GM23248 (cell line): Measurements from ENCODE around the gene TMCO4. TPM values are rescaled to one million over a fixed set of nuclear protein-coding genes. Genes with fewer than 3 reads are reported as not detected.
A peak's percentile ranks its signal among the peaks of the same experiment; 100 is the strongest.
"Not testable (repeated sequence)": the region's sequence is repeated elsewhere in the genome, so short reads cannot be mapped to it uniquely, and the experiment has no call there.

Source experiments
- DNase-seq: peaks from one replicate; pipeline ENCODE4 v3.0.0-alpha.2; 2015
- H2AFZ ChIP-seq: fragments of 200-600 bp; sonication (generic); 2 replicates; pipeline ENCODE4 v1.6.1; 2016; ENCODE audit warnings: antibody characterized with exemption
- H3F3A ChIP-seq: fragments of 200-600 bp; sonication (generic); 2 replicates; pipeline ENCODE4 v1.6.1; 2016; ENCODE audit warnings: mild to moderate bottlenecking, antibody characterized with exemption, mixed run types; ENCODE audit not compliant: insufficient read depth
- H3K27ac ChIP-seq: fragments of 200-600 bp; sonication (generic); 2 replicates; pipeline ENCODE4 v1.5.1; 2016; ENCODE audit warnings: mild to moderate bottlenecking
- H3K27me3 ChIP-seq: fragments of 200-600 bp; sonication (generic); replicated peaks from 2 replicates; pipeline ENCODE4 v1.6.1; 2016; ENCODE audit warnings: mild to moderate bottlenecking; ENCODE audit not compliant: insufficient read depth
- H3K36me3 ChIP-seq: fragments of 200-600 bp; sonication (generic); 2 replicates; pipeline ENCODE4 v1.6.1; 2016; ENCODE audit warnings: low read depth, mild to moderate bottlenecking
- H3K4me1 ChIP-seq: fragments of 200-600 bp; sonication (generic); 2 replicates; pipeline ENCODE4 v1.6.1; 2016; ENCODE audit warnings: mild to moderate bottlenecking; ENCODE audit not compliant: insufficient read depth
- H3K4me2 ChIP-seq: fragments of 200-600 bp; sonication (generic); one replicate; pipeline ENCODE4 v1.6.1; 2016; ENCODE audit warnings: mild to moderate bottlenecking; ENCODE audit not compliant: unreplicated experiment
- H3K4me3 ChIP-seq: fragments of 200-600 bp; sonication (generic); 2 replicates; pipeline ENCODE4 v1.5.1; 2016; ENCODE audit warnings: mild to moderate bottlenecking
- H3K79me2 ChIP-seq: fragments of 200-600 bp; sonication (generic); 2 replicates; pipeline ENCODE4 v1.6.1; 2016; ENCODE audit warnings: mild to moderate bottlenecking; ENCODE audit not compliant: insufficient read depth
- H3K9ac ChIP-seq: fragments of 200-600 bp; sonication (generic); 2 replicates; pipeline ENCODE4 v1.6.1; 2016; ENCODE audit warnings: mild to moderate bottlenecking
- H3K9me2 ChIP-seq: fragments of 200-600 bp; sonication (generic); 2 replicates; pipeline ENCODE4 v1.6.1; 2016; ENCODE audit warnings: mixed run types, mild to moderate bottlenecking, moderate library complexity; ENCODE audit not compliant: insufficient read depth
- H3K9me3 ChIP-seq: fragments of 200-600 bp; sonication (generic); one replicate; pipeline ENCODE4 v1.6.1; 2017; ENCODE audit warnings: low read depth
- H4K20me1 ChIP-seq: fragments of 200-600 bp; sonication (generic); 2 replicates; pipeline ENCODE4 v1.6.0; 2016; ENCODE audit not compliant: insufficient read depth
- EZH2 ChIP-seq: fragments of 200-600 bp; sonication (generic); IDR thresholded peaks from 2 replicates; pipeline ENCODE4 v1.6.1; 2018; ENCODE audit warnings: antibody characterized with exemption, mild to moderate bottlenecking; ENCODE audit not compliant: insufficient read depth, poor library complexity, severe bottlenecking
- EZH2phosphoT487 ChIP-seq: fragments of 200-600 bp; sonication (generic); IDR thresholded peaks from 2 replicates; pipeline ENCODE4 v1.6.1; 2018; ENCODE audit warnings: antibody characterized with exemption, moderate library complexity, mild to moderate bottlenecking, low read depth; ENCODE audit not compliant: insufficient read depth
- WGBS, 2 experiments: methylation state at CpG; one replicate each; pipeline ENCODE4 v1.1.6; 2015 to 2017; ENCODE audit warnings: low lambda C conversion rate in 2 of 2, low coverage in 1 of 2; ENCODE audit errors: missing lambda C conversion rate in 2 of 2; 5-methylcytosine and 5-hydroxymethylcytosine counted together
- in situ Hi-C: fragments of 300-500 bp; cut with MboI; formaldehyde crosslinking; loops from 2 replicates; pipeline ENCODE4 v1.15.0; 2020
- polyA plus RNA-seq: library from polyadenylated mRNA; unstranded; fragments of >200 nt; fragmentation: Nextera tagmentation; extraction: Ambion mirVana; gene quantifications from 2 replicates; pipeline ENCODE4 v1.2.1, GENCODE V29; 2016
- total RNA-seq: library from RNA; depleted of rRNA; stranded (reverse); fragments of >200 nt; shearing (Covaris generic); gene quantifications from 2 replicates; pipeline ENCODE4 v1.2.3, GENCODE V29; 2014; rRNA removed

Gene TMCO4
- total RNA-seq: 24.5 and 25.9 TPM in 2 replicates
- 10.5 and 10.7 TPM in 2 replicates for polyA plus RNA-seq

GRCh38 chr1:19799230-19800075 lies at the start of gene TMCO4:
TMCO4 (minus strand) TSS chr1:19799916; CDS start chr1:19780758, 19,158 bp downstream.
- Histone ChIP-seq H3K36me3 (no peaks in the 10 kb centered on the region), H3K4me1 (peaks cover 13% of the 10 kb centered on the region), H3K9me2 (no peaks in the 10 kb centered on the region), H3K4me2 (peak within 1 kb of the TSS; percentile 92), H3F3A (peaks cover 6% of the 10 kb centered on the region), H3K27me3 (no peaks in the 10 kb centered on the region), H3K9ac (peak within 1 kb of the TSS; percentile 85), H2AFZ (peak within 1 kb of the TSS; percentile 95), H3K27ac (peak within 1 kb of the TSS; percentile 70), H3K79me2 (no peaks in the 10 kb centered on the region), H3K4me3 (peak within 1 kb of the TSS; percentile 76), H3K9me3 (no peaks in the 10 kb centered on the region), H4K20me1 (no peaks in the 10 kb centered on the region)
- DNase-seq: peak; percentile 79
- TF ChIP-seq EZH2 (no peak), EZH2phosphoT487 (no peak)
- in situ Hi-C loops: no loop called here
- WGBS, 2 experiments: 2 to 7% methylated on average over 31 to 53 of the region's 70 CpGs

GRCh38 chr1:19849307-19849706 lies 49.6 kb upstream of the TMCO4 start:
- H3K4me2 ChIP-seq, H3K9ac ChIP-seq, in situ Hi-C loops, H3K9me3 ChIP-seq, H3F3A ChIP-seq, H3K27ac ChIP-seq, DNase-seq, H4K20me1 ChIP-seq, H3K9me2 ChIP-seq, H3K4me3 ChIP-seq, H3K79me2 ChIP-seq, H2AFZ ChIP-seq, H3K36me3 ChIP-seq, H3K27me3 ChIP-seq, H3K4me1 ChIP-seq: not testable (repeated sequence)
- 81 to 92% methylated on average over 3 of the region's 3 CpGs for WGBS, 2 experiments

- DNase-seq, H3K36me3 ChIP-seq, H3K4me2 ChIP-seq, H3K27ac ChIP-seq, H3K9me3 ChIP-seq, H3F3A ChIP-seq, H3K4me3 ChIP-seq, in situ Hi-C loops, H4K20me1 ChIP-seq, H3K4me1 ChIP-seq, H3K9ac ChIP-seq, H3K79me2 ChIP-seq, H2AFZ ChIP-seq, H3K27me3 ChIP-seq, H3K9me2 ChIP-seq: not testable (repeated sequence)
- 78 to 82% methylated on average over 9 of the region's 9 CpGs for WGBS, 2 experiments
Observed at GRCh38 chr1:19847334-19847733, 47.6 kb upstream of the TMCO4 start.

GRCh38 chr1:19846338-19846737 lies 46.6 kb upstream of the TMCO4 start:
- H3F3A ChIP-seq: no peaks in the 10 kb centered on the region
- no peaks in the 10 kb centered on the region for H3K27me3 ChIP-seq
- no peak overlapping the region for H2AFZ ChIP-seq
- no peak overlapping the region for H3K9ac ChIP-seq
- in situ Hi-C loops: no loop called here
- no peaks in the 10 kb centered on the region for H3K79me2 ChIP-seq
- no peak overlapping the region for H3K27ac ChIP-seq
- H3K9me2 ChIP-seq: no peaks in the 10 kb centered on the region
- no peak overlapping the region for H3K4me2 ChIP-seq
- H4K20me1 ChIP-seq: no peaks in the 10 kb centered on the region
- no peak for DNase-seq
- TF ChIP-seq EZH2: no peak
- TF ChIP-seq EZH2phosphoT487: no peak
- H3K4me3 ChIP-seq: no peak overlapping the region
- no peaks in the 10 kb centered on the region for H3K4me1 ChIP-seq
- H3K9me3 ChIP-seq: no peaks in the 10 kb centered on the region
- H3K36me3 ChIP-seq: no peaks in the 10 kb centered on the region
- 81% methylated on average over 3 of the region's 3 CpGs for WGBS, 2 experiments

GRCh38 chr1:19845555-19845954 lies 45.8 kb upstream of the TMCO4 start:
- H3K9ac ChIP-seq: no peak overlapping the region
- no peaks in the 10 kb centered on the region for H3K9me2 ChIP-seq
- no peak for DNase-seq
- H3K36me3 ChIP-seq: no peaks in the 10 kb centered on the region
- no peaks in the 10 kb centered on the region for H3K27me3 ChIP-seq
- no peak overlapping the region for H3K27ac ChIP-seq
- H3F3A ChIP-seq: no peaks in the 10 kb centered on the region
- no peak overlapping the region for H2AFZ ChIP-seq
- H3K9me3 ChIP-seq: no peaks in the 10 kb centered on the region
- H3K4me1 ChIP-seq: peaks cover 2% of the 10 kb centered on the region
- H3K4me2 ChIP-seq: no peak overlapping the region
- H4K20me1 ChIP-seq: no peaks in the 10 kb centered on the region
- in situ Hi-C loops: no loop called here
- H3K4me3 ChIP-seq: no peak overlapping the region
- TF ChIP-seq EZH2 (no peak), EZH2phosphoT487 (no peak)
- WGBS, 2 experiments: 91 to 92% methylated on average over 8 of the region's 8 CpGs
- no peaks in the 10 kb centered on the region for H3K79me2 ChIP-seq
